Liver (tissue), 9 donors: ENCODE results near the gene DNAH2. TPM values are rescaled to one million over a fixed set of nuclear protein-coding genes. Genes with fewer than 3 reads are reported as not detected.

Source experiments
- DNase-seq: peaks from one replicate; pipeline ENCODE4 v3.0.0-alpha.2; 2017; ENCODE audit warnings: low spot score
- H3K27ac ChIP-seq, 2 donors: one replicate each; pipeline ENCODE4 v1.7.0; 2013; ENCODE audit warnings: inconsistent platforms in 2 of 2, low read length in 2 of 2, control low read depth in 1 of 2, low read depth in 1 of 2, mild to moderate bottlenecking in 1 of 2
- H3K27me3 ChIP-seq, 4 donors: one replicate each; pipeline versions ENCODE4 v1.6.1 to v1.7.0; 2013; ENCODE audit warnings: low read length in 3 of 4, inconsistent platforms in 1 of 4, mild to moderate bottlenecking in 1 of 4, moderate library complexity in 1 of 4; ENCODE audit not compliant: control insufficient read depth in 4 of 4, insufficient read depth in 4 of 4
- H3K36me3 ChIP-seq, 4 donors: one replicate each; pipeline versions ENCODE4 v1.6.1 to v1.7.0; 2013; ENCODE audit warnings: low read length in 3 of 4, mild to moderate bottlenecking in 3 of 4, low read depth in 1 of 4, moderate library complexity in 1 of 4; ENCODE audit not compliant: control insufficient read depth in 4 of 4, insufficient read depth in 3 of 4
- H3K4me1 ChIP-seq, 4 donors: one replicate each; pipeline versions ENCODE4 v1.6.1 to v1.7.0; 2013; ENCODE audit warnings: low read length in 3 of 4, mild to moderate bottlenecking in 3 of 4, moderate library complexity in 1 of 4; ENCODE audit not compliant: control insufficient read depth in 4 of 4, insufficient read depth in 4 of 4
- H3K4me3 ChIP-seq, 3 donors: one replicate each; pipeline versions ENCODE4 v1.6.1 to v1.7.0; 2013; ENCODE audit warnings: low read length in 3 of 3, control low read depth in 1 of 3, low read depth in 1 of 3, mild to moderate bottlenecking in 1 of 3
- H3K9ac ChIP-seq, 2 donors: one replicate each; pipeline ENCODE4 v1.7.0; 2013; ENCODE audit warnings: low read length in 2 of 2, mild to moderate bottlenecking in 2 of 2, moderate library complexity in 2 of 2, control low read depth in 1 of 2, low read depth in 1 of 2
- H3K9me3 ChIP-seq, 4 donors: one replicate each; pipeline versions ENCODE4 v1.6.1 to v1.7.0; 2013; ENCODE audit warnings: low read length in 3 of 4; ENCODE audit not compliant: control insufficient read depth in 4 of 4
- EGR1 ChIP-seq, 2 donors: IDR thresholded peaks; 2 replicates each; pipeline ENCODE4 v1.6.1; 2016 to 2018; ENCODE audit warnings: antibody characterized with exemption in 2 of 2, low read depth in 2 of 2
- FOXA1 ChIP-seq: IDR thresholded peaks from 2 replicates; pipeline ENCODE4 v1.6.1; 2016; ENCODE audit warnings: antibody characterized with exemption
- GABPA ChIP-seq, 2 donors: IDR thresholded peaks in 1 of 2; conservative IDR thresholded peaks in 1 of 2; 2 replicates each; pipeline ENCODE4 v1.6.1; 2016; ENCODE audit warnings: antibody characterized with exemption in 2 of 2, mild to moderate bottlenecking in 1 of 2, moderate library complexity in 1 of 2
- HNF4A ChIP-seq, 2 donors: conservative IDR thresholded peaks; 2 replicates each; pipeline ENCODE4 v1.6.1; 2016; ENCODE audit warnings: antibody characterized with exemption in 2 of 2, mild to moderate bottlenecking in 2 of 2
- HNF4G ChIP-seq: IDR thresholded peaks from 2 replicates; pipeline ENCODE4 v1.6.1; 2016; ENCODE audit warnings: antibody characterized with exemption
- JUND ChIP-seq, 2 donors: IDR thresholded peaks; 2 replicates each; pipeline ENCODE4 v1.6.1; 2016; ENCODE audit warnings: antibody characterized with exemption in 2 of 2
- RXRA ChIP-seq, 2 donors: IDR thresholded peaks; 2 replicates each; pipeline ENCODE4 v1.6.1; 2017 to 2018; ENCODE audit warnings: antibody characterized with exemption in 2 of 2, mild to moderate bottlenecking in 1 of 2
- SP1 ChIP-seq: IDR thresholded peaks from 2 replicates; pipeline ENCODE4 v1.6.1; 2018; ENCODE audit warnings: antibody characterized with exemption, mild to moderate bottlenecking
- YY1 ChIP-seq: IDR thresholded peaks from 2 replicates; pipeline ENCODE4 v1.6.1; 2016; ENCODE audit warnings: antibody characterized with exemption, mild to moderate bottlenecking
- WGBS: extraction: QIAGEN DNeasy Blood & Tissue Kit; methylation state at CpG from one replicate; pipeline ENCODE4 v1.1.7; 2013; 5-methylcytosine and 5-hydroxymethylcytosine counted together
- polyA plus RNA-seq, 2 donors: library from polyadenylated mRNA; stranded (reverse) in 1 of 2; unstranded in 1 of 2; fragments of 200-250 nt in 1 of 2; fragments of >200 nt in 1 of 2; fragmentation: Nextera tagmentation in 1 of 2; extraction: Ambion mirVana in 1 of 2; gene quantifications; one replicate each; pipeline versions ENCODE4 v1.2.1 to v1.2.3, GENCODE V29; 2013 to 2015
- total RNA-seq, 2 donors: library from RNA; depleted of rRNA; stranded (reverse); fragments of >200 nt; gene quantifications; one replicate each; pipeline ENCODE4 v1.2.3, GENCODE V29; 2014
- TF ChIP-seq, protein P1 (sequence below): IDR thresholded peaks from 2 replicates; pipeline ENCODE4 v1.6.1; 2016; ENCODE audit warnings: antibody characterized with exemption
- TF ChIP-seq, protein P2 (sequence below): IDR thresholded peaks from 2 replicates; pipeline ENCODE4 v1.6.1; 2016; ENCODE audit warnings: antibody characterized with exemption, mild to moderate bottlenecking
- TF ChIP-seq, protein P3 (sequence below): IDR thresholded peaks from 2 replicates; pipeline ENCODE4 v1.6.1; 2016; ENCODE audit warnings: antibody characterized with exemption
- TF ChIP-seq, protein P4 (sequence below): fragments of 150-350 bp; IDR thresholded peaks from 2 replicates; pipeline ENCODE4 v1.5.1; 2017; ENCODE audit warnings: improper control_type of control experiment, low read depth, low read length; ENCODE audit not compliant: missing input control
- donor health status: healthy.
- donor health status: healthy.
- donor health status: healthy.
- donor health status: healthy.
- donor health status: healthy.

The DNAH2 gene
- total and polyA plus RNA-seq, 4 donors = under 0.01 to 0.25 (median 0.05) TPM

DNA sequence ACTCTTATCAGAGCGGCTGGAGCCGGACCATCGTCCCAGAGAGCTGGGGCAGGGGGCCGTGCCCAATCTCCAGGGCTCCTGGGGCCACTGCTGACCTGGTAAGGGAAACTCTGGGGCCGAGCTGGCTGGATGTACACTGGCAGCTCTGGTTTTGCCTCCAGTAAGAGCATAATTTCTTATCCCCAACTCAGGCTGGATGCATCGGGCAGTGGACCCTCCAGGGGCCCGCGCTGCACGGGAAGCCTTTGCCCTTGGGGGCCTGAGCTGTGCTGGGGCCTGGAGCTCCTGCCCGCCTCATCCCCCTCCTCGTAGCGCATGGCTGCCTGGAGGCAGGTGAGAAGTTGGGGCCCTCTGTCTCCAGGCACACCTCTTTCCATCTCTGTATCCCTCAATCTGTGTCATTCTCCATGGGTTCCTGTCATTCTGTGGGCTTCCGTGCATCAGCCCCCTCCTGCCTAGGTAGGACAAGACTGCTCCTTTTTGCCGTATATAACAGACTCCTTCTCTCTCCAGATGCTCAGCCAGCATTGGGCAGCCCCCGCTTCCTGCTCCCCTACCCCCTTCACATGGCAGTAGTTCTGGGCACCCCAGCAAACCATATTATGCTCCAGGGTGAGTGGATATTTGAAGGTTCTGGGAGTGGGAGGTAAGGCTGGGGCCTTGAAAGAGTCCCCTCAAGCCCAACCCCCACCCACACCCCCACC is 128.0 kb downstream of the DNAH2 start:
- Histone ChIP-seq H3K27ac (peak overlapping the region; percentile 99 to 100), H3K9ac (peak overlapping the region in 1 of 2 donors; percentile 60), H3K27me3 (no peaks in the 10 kb centered on the region), H3K4me1 (peaks cover 0 to 28% (median 19%) of the 10 kb centered on the region in 4 donors), H3K36me3 (peaks cover 13 to 33% (median 18%) of the 10 kb centered on the region in 4 donors), H3K4me3 (peak overlapping the region; percentile 1 to 90 (median 66)), H3K9me3 (no peaks in the 10 kb centered on the region)
- TF ChIP-seq, protein P1, sequence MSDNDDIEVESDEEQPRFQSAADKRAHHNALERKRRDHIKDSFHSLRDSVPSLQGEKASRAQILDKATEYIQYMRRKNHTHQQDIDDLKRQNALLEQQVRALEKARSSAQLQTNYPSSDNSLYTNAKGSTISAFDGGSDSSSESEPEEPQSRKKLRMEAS = no peak
- TF ChIP-seq FOXA1 = no peak
- TF ChIP-seq HNF4G = no peak
- TF ChIP-seq EGR1 (IDR thresholded peaks at IDR 0.05; ENCODE audit: low read depth in 2 of 2) = no peak
- no peak for TF ChIP-seq YY1
- no peak for TF ChIP-seq GABPA (IDR thresholded peaks at IDR 0.05 in 1 of 2, conservative IDR thresholded peaks at IDR 0.05 in 1 of 2)
- WGBS = 86% methylated on average over 15 of the region's 15 CpGs
- no peak for DNase-seq

DNA sequence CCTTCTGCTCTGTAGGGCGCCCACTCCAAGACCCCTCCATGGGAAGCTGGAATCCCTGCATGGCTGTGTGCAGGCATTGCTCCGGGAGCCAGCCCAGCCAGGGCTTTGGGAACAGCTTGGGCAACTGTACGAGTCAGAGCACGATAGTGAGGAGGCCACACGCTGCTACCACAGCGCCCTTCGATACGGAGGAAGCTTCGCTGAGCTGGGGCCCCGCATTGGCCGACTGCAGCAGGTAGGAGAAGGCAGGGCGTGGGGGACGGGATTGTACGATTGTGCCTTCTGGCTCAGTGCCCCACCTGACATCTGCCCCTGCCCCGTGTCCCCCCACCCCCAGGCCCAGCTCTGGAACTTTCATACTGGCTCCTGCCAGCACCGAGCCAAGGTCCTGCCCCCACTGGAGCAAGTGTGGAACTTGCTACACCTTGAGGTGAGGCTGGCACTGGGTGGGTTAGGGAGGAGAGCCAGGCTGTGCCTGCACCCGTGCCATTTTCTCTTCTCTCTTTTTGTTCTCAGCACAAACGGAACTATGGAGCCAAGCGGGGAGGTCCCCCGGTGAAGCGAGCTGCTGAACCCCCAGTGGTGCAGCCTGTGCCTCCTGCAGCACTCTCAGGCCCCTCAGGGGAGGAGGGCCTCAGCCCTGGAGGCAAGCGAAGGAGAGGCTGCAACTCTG is 128.7 kb downstream of the DNAH2 start:
- Histone ChIP-seq H3K9me3 (no peaks in the 10 kb centered on the region), H3K4me3 (no peak overlapping the region), H3K36me3 (peaks cover 13 to 40% (median 20%) of the 10 kb centered on the region in 4 donors), H3K4me1 (peaks cover 0 to 21% (median 13%) of the 10 kb centered on the region in 4 donors), H3K9ac (no peak overlapping the region), H3K27ac (no peak overlapping the region), H3K27me3 (no peaks in the 10 kb centered on the region)
- DNase-seq = no peak
- TF ChIP-seq, protein P2, sequence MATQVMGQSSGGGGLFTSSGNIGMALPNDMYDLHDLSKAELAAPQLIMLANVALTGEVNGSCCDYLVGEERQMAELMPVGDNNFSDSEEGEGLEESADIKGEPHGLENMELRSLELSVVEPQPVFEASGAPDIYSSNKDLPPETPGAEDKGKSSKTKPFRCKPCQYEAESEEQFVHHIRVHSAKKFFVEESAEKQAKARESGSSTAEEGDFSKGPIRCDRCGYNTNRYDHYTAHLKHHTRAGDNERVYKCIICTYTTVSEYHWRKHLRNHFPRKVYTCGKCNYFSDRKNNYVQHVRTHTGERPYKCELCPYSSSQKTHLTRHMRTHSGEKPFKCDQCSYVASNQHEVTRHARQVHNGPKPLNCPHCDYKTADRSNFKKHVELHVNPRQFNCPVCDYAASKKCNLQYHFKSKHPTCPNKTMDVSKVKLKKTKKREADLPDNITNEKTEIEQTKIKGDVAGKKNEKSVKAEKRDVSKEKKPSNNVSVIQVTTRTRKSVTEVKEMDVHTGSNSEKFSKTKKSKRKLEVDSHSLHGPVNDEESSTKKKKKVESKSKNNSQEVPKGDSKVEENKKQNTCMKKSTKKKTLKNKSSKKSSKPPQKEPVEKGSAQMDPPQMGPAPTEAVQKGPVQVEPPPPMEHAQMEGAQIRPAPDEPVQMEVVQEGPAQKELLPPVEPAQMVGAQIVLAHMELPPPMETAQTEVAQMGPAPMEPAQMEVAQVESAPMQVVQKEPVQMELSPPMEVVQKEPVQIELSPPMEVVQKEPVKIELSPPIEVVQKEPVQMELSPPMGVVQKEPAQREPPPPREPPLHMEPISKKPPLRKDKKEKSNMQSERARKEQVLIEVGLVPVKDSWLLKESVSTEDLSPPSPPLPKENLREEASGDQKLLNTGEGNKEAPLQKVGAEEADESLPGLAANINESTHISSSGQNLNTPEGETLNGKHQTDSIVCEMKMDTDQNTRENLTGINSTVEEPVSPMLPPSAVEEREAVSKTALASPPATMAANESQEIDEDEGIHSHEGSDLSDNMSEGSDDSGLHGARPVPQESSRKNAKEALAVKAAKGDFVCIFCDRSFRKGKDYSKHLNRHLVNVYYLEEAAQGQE = no peak
- no peak for TF ChIP-seq EGR1 (IDR thresholded peaks at IDR 0.05; ENCODE audit: low read depth in 2 of 2)
- no peak for TF ChIP-seq SP1
- WGBS = 89% methylated on average over 22 of the region's 22 CpGs

DNA sequence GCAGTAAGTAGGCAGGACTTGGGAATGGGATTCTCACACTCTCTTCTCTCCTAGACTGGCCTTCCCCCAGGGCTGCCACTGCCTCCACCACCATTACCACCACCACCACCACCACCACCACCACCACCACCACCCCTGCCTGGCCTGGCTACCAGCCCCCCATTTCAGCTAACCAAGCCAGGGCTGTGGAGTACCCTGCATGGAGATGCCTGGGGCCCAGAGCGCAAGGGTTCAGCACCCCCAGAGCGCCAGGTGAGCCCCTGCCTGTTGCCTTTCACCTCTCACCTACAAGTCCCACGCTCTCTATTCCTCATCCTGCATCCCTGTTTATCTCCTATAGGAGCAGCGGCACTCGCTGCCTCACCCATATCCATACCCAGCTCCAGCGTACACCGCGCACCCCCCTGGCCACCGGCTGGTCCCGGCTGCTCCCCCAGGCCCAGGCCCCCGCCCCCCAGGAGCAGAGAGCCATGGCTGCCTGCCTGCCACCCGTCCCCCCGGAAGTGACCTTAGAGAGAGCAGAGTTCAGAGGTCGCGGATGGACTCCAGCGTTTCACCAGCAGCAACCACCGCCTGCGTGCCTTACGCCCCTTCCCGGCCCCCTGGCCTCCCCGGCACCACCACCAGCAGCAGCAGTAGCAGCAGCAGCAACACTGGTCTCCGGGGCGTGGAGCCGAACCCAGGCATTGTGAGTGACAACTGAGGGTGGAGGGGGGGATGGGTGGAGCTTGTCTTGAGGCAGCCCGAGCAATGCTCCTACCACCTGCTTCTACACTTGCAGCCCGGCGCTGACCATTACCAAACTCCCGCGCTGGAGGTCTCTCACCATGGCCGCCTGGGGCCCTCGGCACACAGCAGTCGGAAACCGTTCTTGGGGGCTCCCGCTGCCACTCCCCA is 129.5 kb downstream of the DNAH2 start:
- H3K36me3 ChIP-seq = peaks cover 13 to 42% (median 21%) of the 10 kb centered on the region in 4 donors
- WGBS = 86% methylated on average over 34 of the region's 34 CpGs
- no peak for DNase-seq
- H3K4me1 ChIP-seq = peaks cover 0 to 20% (median 12%) of the 10 kb centered on the region in 4 donors
- no peaks in the 10 kb centered on the region for H3K9me3 ChIP-seq
- H3K4me3 ChIP-seq = no peak overlapping the region
- H3K9ac ChIP-seq = no peak overlapping the region
- no peaks in the 10 kb centered on the region for H3K27me3 ChIP-seq
- H3K27ac ChIP-seq = no peak overlapping the region
- TF ChIP-seq, protein P1 = no peak
- TF ChIP-seq RXRA (IDR thresholded peaks at IDR 0.05) = no peak
- no peak for TF ChIP-seq EGR1 (IDR thresholded peaks at IDR 0.05; ENCODE audit: low read depth in 2 of 2)
- TF ChIP-seq GABPA (IDR thresholded peaks at IDR 0.05 in 1 of 2, conservative IDR thresholded peaks at IDR 0.05 in 1 of 2) = no peak
- no peak for TF ChIP-seq HNF4A (conservative IDR thresholded peaks at IDR 0.05)
- no peak for TF ChIP-seq JUND (IDR thresholded peaks at IDR 0.05)
- TF ChIP-seq, protein P3, sequence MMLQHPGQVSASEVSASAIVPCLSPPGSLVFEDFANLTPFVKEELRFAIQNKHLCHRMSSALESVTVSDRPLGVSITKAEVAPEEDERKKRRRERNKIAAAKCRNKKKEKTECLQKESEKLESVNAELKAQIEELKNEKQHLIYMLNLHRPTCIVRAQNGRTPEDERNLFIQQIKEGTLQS = no peak
- TF ChIP-seq FOXA1 = no peak
- TF ChIP-seq, protein P4, sequence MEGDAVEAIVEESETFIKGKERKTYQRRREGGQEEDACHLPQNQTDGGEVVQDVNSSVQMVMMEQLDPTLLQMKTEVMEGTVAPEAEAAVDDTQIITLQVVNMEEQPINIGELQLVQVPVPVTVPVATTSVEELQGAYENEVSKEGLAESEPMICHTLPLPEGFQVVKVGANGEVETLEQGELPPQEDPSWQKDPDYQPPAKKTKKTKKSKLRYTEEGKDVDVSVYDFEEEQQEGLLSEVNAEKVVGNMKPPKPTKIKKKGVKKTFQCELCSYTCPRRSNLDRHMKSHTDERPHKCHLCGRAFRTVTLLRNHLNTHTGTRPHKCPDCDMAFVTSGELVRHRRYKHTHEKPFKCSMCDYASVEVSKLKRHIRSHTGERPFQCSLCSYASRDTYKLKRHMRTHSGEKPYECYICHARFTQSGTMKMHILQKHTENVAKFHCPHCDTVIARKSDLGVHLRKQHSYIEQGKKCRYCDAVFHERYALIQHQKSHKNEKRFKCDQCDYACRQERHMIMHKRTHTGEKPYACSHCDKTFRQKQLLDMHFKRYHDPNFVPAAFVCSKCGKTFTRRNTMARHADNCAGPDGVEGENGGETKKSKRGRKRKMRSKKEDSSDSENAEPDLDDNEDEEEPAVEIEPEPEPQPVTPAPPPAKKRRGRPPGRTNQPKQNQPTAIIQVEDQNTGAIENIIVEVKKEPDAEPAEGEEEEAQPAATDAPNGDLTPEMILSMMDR = no peak
